ENCODE results near the gene RABGAP1L. TPM values are rescaled to one million over a fixed set of nuclear protein-coding genes. Genes with fewer than 3 reads are reported as not detected.

Gene RABGAP1L
- total RNA-seq, 1 donor from 2014 or later, result 44.1 TPM

DNA sequence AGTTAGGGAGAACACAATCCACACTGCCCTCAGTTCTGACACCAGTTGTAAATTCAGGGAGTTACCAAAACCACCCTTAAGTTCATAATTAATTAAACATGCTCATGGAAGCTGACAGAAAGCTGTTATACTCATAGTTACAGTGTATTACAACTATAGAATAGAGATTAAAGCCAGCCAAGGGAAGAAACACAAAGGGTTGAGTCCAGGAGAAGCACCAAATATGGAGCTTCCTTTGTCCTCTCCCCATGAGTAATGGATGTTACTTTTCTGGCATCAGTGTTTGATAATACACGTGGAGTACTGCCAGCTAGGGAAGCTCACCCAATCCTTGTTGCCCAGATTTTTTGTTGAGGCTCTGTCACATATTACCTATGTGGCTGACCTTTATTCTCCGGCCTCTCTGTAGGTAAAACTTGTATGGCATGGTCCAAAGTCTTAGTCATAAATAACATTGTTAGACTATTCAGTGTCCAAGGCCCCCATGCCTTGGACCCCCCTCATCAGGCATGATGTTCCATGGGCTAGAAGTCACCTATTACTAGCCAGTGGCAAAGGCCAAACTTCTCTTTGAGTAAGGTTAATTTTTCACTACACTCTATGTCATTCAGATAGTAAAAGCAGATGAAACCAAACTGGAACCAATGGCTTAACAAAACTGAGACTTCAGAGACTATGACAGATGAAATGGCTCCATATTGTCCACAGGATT is 464.2 kb downstream of the RABGAP1L start:
- Mint-ChIP-seq H3K36me3 (ENCODE audit: unreplicated experiment) (no peaks in the 10 kb centered on the region), H3K9me3 (ENCODE audit: unreplicated experiment) (peaks cover 6% of the 10 kb centered on the region), H3K27ac (ENCODE audit: unreplicated experiment) (no peak overlapping the region), H3K4me1 (ENCODE audit: low read depth, unreplicated experiment) (no peaks in the 10 kb centered on the region), H3K27me3 (ENCODE audit: unreplicated experiment) (no peaks in the 10 kb centered on the region), H3K4me3 (ENCODE audit: unreplicated experiment) (no peak overlapping the region)
- no peak for DNase-seq
- TF ChIP-seq, protein P1, sequence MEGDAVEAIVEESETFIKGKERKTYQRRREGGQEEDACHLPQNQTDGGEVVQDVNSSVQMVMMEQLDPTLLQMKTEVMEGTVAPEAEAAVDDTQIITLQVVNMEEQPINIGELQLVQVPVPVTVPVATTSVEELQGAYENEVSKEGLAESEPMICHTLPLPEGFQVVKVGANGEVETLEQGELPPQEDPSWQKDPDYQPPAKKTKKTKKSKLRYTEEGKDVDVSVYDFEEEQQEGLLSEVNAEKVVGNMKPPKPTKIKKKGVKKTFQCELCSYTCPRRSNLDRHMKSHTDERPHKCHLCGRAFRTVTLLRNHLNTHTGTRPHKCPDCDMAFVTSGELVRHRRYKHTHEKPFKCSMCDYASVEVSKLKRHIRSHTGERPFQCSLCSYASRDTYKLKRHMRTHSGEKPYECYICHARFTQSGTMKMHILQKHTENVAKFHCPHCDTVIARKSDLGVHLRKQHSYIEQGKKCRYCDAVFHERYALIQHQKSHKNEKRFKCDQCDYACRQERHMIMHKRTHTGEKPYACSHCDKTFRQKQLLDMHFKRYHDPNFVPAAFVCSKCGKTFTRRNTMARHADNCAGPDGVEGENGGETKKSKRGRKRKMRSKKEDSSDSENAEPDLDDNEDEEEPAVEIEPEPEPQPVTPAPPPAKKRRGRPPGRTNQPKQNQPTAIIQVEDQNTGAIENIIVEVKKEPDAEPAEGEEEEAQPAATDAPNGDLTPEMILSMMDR (IDR thresholded peaks at IDR 0.05; ENCODE audit: partially characterized antibody, unreplicated experiment), result no peak

DNA sequence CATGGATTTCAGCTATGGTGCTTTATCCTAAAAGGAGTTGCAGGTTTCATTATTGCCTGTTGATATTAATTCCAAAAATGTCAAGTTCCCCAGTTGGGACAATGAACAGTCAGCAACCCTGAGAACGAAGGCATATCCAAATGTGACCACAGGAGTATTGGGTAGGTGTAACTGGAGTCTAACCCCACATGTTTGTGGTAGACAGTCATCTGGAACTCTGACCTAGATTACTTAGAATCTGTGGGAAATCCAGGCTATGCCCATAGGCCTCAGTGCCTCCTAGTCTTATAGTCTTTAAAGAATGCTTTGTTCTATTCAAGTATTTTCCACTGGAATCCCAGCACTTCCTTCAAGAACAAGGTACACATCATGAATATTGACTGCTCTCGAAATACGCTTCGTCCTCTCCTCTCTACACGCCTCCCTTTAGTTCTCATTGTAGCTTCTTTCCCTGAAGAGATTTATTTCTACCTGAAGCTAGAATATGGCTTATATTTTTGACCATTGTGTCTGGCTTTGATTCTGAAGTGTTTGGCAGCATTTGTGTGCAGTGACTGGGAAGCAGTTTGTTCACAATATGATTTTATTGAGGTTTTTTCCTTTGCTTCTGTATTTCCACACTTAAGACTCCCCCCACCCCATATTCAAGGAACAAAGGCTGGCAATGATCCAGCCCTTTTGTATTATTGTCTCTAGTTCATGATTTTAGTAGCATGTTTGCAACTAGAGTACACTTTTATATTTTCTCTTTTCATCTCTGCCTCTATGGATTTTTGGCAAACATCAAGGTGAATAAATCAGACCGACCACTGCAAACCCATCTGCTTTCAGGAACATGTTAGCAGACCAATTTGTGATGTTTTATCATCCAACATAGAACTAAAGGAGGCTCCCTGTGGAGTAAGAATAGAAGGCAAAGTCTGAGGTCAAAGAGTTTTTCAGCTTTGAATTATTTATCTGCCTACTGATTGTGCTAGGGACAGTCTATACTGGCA is 467.0 kb downstream of the RABGAP1L start:
- DNase-seq, result no peak
- H3K36me3 Mint-ChIP-seq (ENCODE audit: unreplicated experiment), result no peaks in the 10 kb centered on the region
- TF ChIP-seq, protein P1 (IDR thresholded peaks at IDR 0.05; ENCODE audit: partially characterized antibody, unreplicated experiment), result no peak
- H3K4me3 Mint-ChIP-seq (ENCODE audit: unreplicated experiment), result no peak overlapping the region
- no peaks in the 10 kb centered on the region for H3K27me3 Mint-ChIP-seq (ENCODE audit: unreplicated experiment)
- no peaks in the 10 kb centered on the region for H3K9me3 Mint-ChIP-seq (ENCODE audit: unreplicated experiment)
- no peaks in the 10 kb centered on the region for H3K4me1 Mint-ChIP-seq (ENCODE audit: low read depth, unreplicated experiment)
- no peak overlapping the region for H3K27ac Mint-ChIP-seq (ENCODE audit: unreplicated experiment)

DNA sequence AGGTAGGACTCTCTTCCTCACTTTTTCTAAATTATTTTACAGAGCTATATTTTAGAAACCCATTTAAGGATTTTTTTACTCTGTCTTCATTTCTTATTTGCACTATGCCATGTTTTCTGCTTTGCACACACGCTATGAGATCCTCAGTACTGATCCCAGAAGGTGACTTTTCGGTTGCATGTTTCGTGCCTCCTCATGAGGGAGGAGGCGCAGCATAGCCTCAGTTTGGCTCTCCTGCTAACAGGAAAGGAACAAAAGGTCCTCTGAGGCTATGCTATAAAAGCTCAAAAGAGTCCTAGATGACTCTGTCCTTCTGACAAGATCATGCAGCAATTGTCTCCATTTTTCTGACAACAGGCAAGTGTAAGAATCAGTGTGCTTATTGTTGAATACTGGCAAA is 478.2 kb downstream of the RABGAP1L start:
- Mint-ChIP-seq H3K36me3 (ENCODE audit: unreplicated experiment) (no peaks in the 10 kb centered on the region), H3K27me3 (ENCODE audit: unreplicated experiment) (no peaks in the 10 kb centered on the region), H3K4me1 (ENCODE audit: low read depth, unreplicated experiment) (no peaks in the 10 kb centered on the region), H3K4me3 (ENCODE audit: unreplicated experiment) (no peak overlapping the region), H3K27ac (ENCODE audit: unreplicated experiment) (no peak overlapping the region), H3K9me3 (ENCODE audit: unreplicated experiment) (no peaks in the 10 kb centered on the region)
- DNase-seq, result no peak
- TF ChIP-seq, protein P1 (IDR thresholded peaks at IDR 0.05; ENCODE audit: partially characterized antibody, unreplicated experiment), result no peak

DNA sequence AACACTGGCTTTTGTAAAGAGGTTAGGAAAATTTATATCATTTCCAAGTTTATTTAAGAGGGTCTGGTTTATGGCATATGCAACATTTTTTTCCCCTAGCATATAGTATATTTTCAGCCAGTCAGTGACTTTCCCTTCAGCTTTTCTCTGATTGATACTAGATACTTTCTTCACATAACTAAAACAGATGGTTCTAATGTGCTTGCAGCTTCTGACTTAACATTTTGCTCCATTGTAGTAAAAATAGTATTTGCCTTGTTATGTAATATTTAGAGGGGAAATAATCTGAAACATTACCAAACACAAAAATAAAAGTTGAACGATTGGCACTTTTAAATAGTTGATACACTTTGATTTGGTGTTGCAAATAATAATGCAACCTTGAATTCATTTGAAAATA is 480.1 kb downstream of the RABGAP1L start:
- Mint-ChIP-seq H3K27me3 (ENCODE audit: unreplicated experiment) (no peaks in the 10 kb centered on the region), H3K27ac (ENCODE audit: unreplicated experiment) (no peak overlapping the region), H3K9me3 (ENCODE audit: unreplicated experiment) (no peaks in the 10 kb centered on the region), H3K4me3 (ENCODE audit: unreplicated experiment) (no peak overlapping the region), H3K36me3 (ENCODE audit: unreplicated experiment) (no peaks in the 10 kb centered on the region), H3K4me1 (ENCODE audit: low read depth, unreplicated experiment) (no peaks in the 10 kb centered on the region)
- TF ChIP-seq, protein P1 (IDR thresholded peaks at IDR 0.05; ENCODE audit: partially characterized antibody, unreplicated experiment), result no peak
- no peak for DNase-seq

Measured in glutamatergic neuron (in vitro differentiated cells).